GM12801 (cell line): ENCODE data around the gene ARHGEF26.

ENCODE experiments used
- CTCF ChIP-seq: IDR thresholded peaks from one replicate; pipeline ENCODE4 v1.5.1; 2011; ENCODE audit warnings: control low read depth; ENCODE audit not compliant: insufficient read length; ENCODE audit errors: extremely low read depth

Gene ARHGEF26

GRCh38 chr3:154241496-154241895 is 120.3 kb downstream of the ARHGEF26 start:
- TF ChIP-seq CTCF, result no peak

GRCh38 chr3:154242766-154243165 is 121.6 kb downstream of the ARHGEF26 start:
- TF ChIP-seq CTCF, result no peak

DNA sequence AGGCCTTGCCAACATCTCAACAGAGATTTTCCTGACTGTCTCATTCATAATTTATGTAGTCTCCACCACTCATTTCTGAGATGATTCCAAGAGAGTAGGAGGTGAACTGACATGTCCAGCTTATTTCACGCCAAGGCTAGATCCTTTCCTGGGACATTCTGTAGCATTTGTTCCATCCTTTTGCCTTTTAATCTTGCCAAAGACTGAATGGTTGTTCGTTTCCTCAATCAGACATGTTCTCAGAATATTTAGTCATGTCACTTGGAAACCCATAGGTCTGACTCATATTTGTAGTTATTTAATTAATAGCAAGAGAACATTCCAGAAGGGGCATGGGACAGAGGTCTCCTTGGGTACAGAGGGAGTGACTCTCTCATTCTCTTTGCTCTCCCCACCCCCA is 122.2 kb downstream of the ARHGEF26 start:
- TF ChIP-seq CTCF, result no peak

DNA sequence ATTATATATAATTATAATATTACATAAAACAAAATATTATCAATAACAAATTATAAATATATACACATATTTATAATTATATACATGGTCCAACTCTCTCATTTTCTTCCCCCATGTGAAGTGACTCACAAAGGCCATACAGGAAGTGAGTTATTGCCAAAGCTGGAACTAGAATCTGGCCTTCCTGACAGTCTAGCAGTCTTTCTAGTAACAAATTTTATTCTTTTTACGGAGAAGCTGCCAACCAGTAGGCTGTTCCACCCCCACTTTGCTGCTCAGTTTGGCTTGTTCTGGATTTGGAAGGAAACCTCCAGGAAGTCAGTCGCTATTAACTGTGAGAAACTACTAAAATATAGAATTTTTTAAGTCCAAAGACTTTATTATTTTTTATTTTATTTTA is 123.5 kb downstream of the ARHGEF26 start:
- no peak for TF ChIP-seq CTCF

GRCh38 chr3:154247806-154248415 is 126.7 kb downstream of the ARHGEF26 start:
- TF ChIP-seq CTCF, result no peak

GRCh38 chr3:154250291-154250690 is 129.1 kb downstream of the ARHGEF26 start:
- no peak for TF ChIP-seq CTCF

GRCh38 chr3:154251610-154252009 is 130.4 kb downstream of the ARHGEF26 start:
- TF ChIP-seq CTCF, result no peak
